Naive thymus-derived CD8-positive, alpha-beta T cell (primary cell): ENCODE data around the gene ABHD6. TPM values are rescaled to one million over a fixed set of nuclear protein-coding genes. Genes with fewer than 3 reads are reported as not detected.
"Not testable (repeated sequence)": the region's sequence is repeated elsewhere in the genome, so short reads cannot be mapped to it uniquely, and the experiment has no call there.

ENCODE experiments used
- ATAC-seq, 2 donors: fragments of 150-1000 bp; cut with Tn5 transposase in 1 of 2; sonication (Bioruptor Pico), chemical (Tn5 transposase) in 1 of 2; 1 replicate in 1 of 2; 2 replicates in 1 of 2; pipeline ENCODE4 v1.10.0; 2021; ENCODE audit warnings: mild to moderate bottlenecking in 2 of 2, moderate library complexity in 2 of 2
- POLR2A ChIA-PET: fragments of 350-600 bp; sonication (Branson Sonifier 250); formaldehyde crosslinking; loops from one replicate; lab custom pipeline; 2021; ENCODE audit warnings: antibody characterized with exemption; lab: Charles Lee
- DNase-seq, 10 donors: peaks; one replicate each; pipeline versions ENCODE4 v3.0.0 to v3.0.0-alpha.2; 2020 to 2022
- H3K27ac Mint-ChIP-seq, 10 donors: one replicate each; pipeline ENCODE4 v1.8.0; 2020 to 2022; ENCODE audit warnings: mild to moderate bottlenecking in 10 of 10, mixed read lengths in 10 of 10, moderate library complexity in 4 of 10, inconsistent platforms in 1 of 10
- H3K27me3 Mint-ChIP-seq, 5 donors: one replicate each; pipeline ENCODE4 v1.8.0; 2021 to 2022; ENCODE audit warnings: mixed read lengths in 5 of 5
- H3K36me3 Mint-ChIP-seq, 3 donors: one replicate each; pipeline ENCODE4 v1.8.0; 2020 to 2022; ENCODE audit warnings: mixed read lengths in 3 of 3, mild to moderate bottlenecking in 2 of 3, inconsistent platforms in 1 of 3
- H3K4me1 Mint-ChIP-seq, 4 donors: one replicate each; pipeline ENCODE4 v1.8.0; 2021 to 2022; ENCODE audit warnings: mixed read lengths in 4 of 4
- H3K4me3 Mint-ChIP-seq, 10 donors: one replicate each; pipeline ENCODE4 v1.8.0; 2020 to 2022; ENCODE audit warnings: mild to moderate bottlenecking in 10 of 10, mixed read lengths in 10 of 10, moderate library complexity in 6 of 10, inconsistent platforms in 1 of 10
- H3K9me3 Mint-ChIP-seq, 9 donors: one replicate each; pipeline ENCODE4 v1.8.0; 2020 to 2022; ENCODE audit warnings: mixed read lengths in 9 of 9, mild to moderate bottlenecking in 3 of 9, inconsistent platforms in 1 of 9, moderate library complexity in 1 of 9
- polyA plus RNA-seq, 3 donors: library from polyadenylated mRNA; unstranded; fragments of 300-500 nt; fragmentation: Illumina TruSeq; gene quantifications; one replicate each; pipeline ENCODE4 v1.2.3, GENCODE V29; 2021
- total RNA-seq, 8 experiments: library from RNA in 2 of 8; stranded (reverse) in 2 of 8; gene quantifications; one replicate each; pipeline ENCODE4 v1.2.3 and lab custom pipeline; 2021 to 2026

The ABHD6 gene
- total and polyA plus RNA-seq, 5 experiments from 2014 or later = 4.4 to 6.1 (median 6.0) TPM

DNA sequence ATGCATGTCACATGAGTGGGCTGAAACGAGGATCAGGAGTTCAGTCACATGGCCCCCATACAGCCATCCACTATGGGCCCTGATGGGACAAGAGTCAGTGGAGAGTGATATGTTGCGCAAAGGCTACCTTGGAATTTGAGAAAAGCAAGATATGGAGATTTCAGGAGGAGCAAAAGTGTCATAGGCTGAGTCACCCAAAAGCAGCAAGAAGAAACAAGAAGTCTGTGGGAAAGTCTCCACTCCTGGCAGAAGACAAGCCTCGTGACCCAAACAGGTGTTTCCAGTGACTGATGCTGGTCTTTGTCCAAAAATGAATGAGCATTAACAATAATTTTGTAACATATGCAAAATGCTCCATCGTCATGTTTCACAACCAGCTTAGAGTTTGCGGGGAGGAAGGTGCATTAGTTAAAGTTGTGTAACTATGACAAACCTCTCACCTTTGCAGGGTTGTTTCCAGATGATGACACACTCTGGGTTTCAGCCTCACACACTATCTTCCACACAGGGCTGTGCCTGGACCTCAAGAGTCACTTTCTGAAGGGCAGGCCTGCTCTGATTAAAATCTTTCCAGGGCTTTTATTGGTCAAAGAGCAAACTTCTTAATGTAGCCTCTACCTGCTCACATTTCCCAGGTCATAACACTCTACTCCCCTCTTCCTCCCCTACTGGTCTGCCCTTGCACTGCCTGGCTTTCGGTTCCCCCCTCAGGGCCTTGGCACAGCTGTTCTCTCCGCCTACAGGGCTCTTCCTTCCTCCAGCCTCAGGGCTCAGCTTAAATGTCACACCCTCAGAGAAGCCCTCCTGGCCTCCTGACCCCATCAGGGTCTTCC, 22.9 kb upstream of the ABHD6 start:
- peaks cover 5 to 45% (median 10%) of the 10 kb centered on the region in 4 donors for H3K4me1 Mint-ChIP-seq
- H3K27me3 Mint-ChIP-seq = peaks cover 0 to 5% (median 2%) of the 10 kb centered on the region in 5 donors
- H3K9me3 Mint-ChIP-seq = no peaks in the 10 kb centered on the region
- H3K36me3 Mint-ChIP-seq = no peaks in the 10 kb centered on the region
- DNase-seq = no peak
- H3K27ac Mint-ChIP-seq = peak overlapping the region in 3 of 10 donors; percentile 20 to 58 (median 57)
- peak overlapping the region in 1 of 10 donors; percentile 34 for H3K4me3 Mint-ChIP-seq
- POLR2A ChIA-PET = interaction anchor here (0.7 kb wide), 1 partner anchor 37 kb away, joined by 8 read pairs; no protein-coding TSS in a partner anchor
- ATAC-seq = peak; percentile 49 to 67

GRCh38 chr3:58215317-58216025, 22.1 kb upstream of the ABHD6 start:
- H3K4me3 Mint-ChIP-seq = peak overlapping the region in 1 of 10 donors; percentile 34
- DNase-seq = no peak

GRCh38 chr3:58216496-58217195, 20.9 kb upstream of the ABHD6 start:
- H3K27ac Mint-ChIP-seq = peak overlapping the region in 1 of 10 donors; percentile 0
- no peak for ATAC-seq
- H3K9me3 Mint-ChIP-seq = no peaks in the 10 kb centered on the region
- no peak overlapping the region for H3K4me3 Mint-ChIP-seq
- peaks cover 0 to 4% (median 0%) of the 10 kb centered on the region in 5 donors for H3K27me3 Mint-ChIP-seq
- POLR2A ChIA-PET = interaction anchor here (0.7 kb wide), 1 partner anchor 203 kb away, joined by 4 read pairs; no protein-coding TSS in a partner anchor
- H3K4me1 Mint-ChIP-seq = peaks cover 5 to 42% (median 10%) of the 10 kb centered on the region in 4 donors
- H3K36me3 Mint-ChIP-seq = no peaks in the 10 kb centered on the region
- no peak for DNase-seq

More at GRCh38 chr3:58215317-58216025, 22.1 kb upstream of the ABHD6 start:
- Mint-ChIP-seq H3K4me1 (peaks cover 5 to 42% (median 10%) of the 10 kb centered on the region in 4 donors), H3K27ac (peak overlapping the region in 3 of 10 donors; percentile 20 to 58 (median 57)), H3K27me3 (peaks cover 0 to 4% (median 0%) of the 10 kb centered on the region in 5 donors), H3K36me3 (no peaks in the 10 kb centered on the region), H3K9me3 (no peaks in the 10 kb centered on the region)
- no peak for ATAC-seq
- POLR2A ChIA-PET = interaction anchor here (0.7 kb wide), 1 partner anchor 37 kb away, joined by 8 read pairs; no protein-coding TSS in a partner anchor

DNA sequence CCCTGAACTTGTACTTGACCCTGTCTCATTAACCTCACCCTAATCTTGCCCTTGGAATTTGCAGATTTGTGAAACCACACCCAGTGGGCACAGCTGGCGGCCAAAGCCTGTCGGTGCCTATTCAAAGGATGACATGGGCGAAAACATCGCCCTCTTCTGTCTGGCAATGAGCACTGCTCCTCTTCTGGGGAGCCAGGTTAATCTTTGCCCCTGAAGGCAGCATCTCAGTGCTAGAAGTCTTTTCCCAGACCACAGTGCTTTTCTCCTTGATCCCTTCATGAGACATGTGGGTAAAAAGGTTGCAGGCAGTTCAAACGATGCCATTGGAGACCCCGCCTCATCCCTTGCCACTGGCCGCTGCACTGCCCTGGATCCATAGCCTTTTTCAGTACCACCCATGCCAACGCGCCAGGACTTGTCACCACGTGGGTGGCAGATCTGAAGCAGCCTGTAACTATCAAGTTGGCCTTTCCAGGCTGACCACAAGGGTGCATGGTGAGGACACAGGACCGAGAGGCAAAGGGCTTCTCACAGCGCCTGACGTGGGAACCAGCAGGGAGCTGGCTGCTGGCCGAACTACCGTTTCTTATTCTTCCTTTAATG, 20.3 kb upstream of the ABHD6 start:
- POLR2A ChIA-PET = interaction anchor here (0.7 kb wide), 1 partner anchor 204 kb away, joined by 4 read pairs; no protein-coding TSS in a partner anchor
- Mint-ChIP-seq H3K27me3 (peaks cover 0 to 4% (median 0%) of the 10 kb centered on the region in 5 donors), H3K9me3 (no peaks in the 10 kb centered on the region), H3K4me3 (peak overlapping the region in 7 of 10 donors; percentile 8 to 61 (median 50)), H3K4me1 (peaks cover 5 to 42% (median 10%) of the 10 kb centered on the region in 4 donors), H3K27ac (peak overlapping the region in 1 of 10 donors; percentile 0), H3K36me3 (no peaks in the 10 kb centered on the region)
- peak; percentile 35 to 76 (median 59) for DNase-seq
- peak; percentile 94 to 95 for ATAC-seq

GRCh38 chr3:58218904-58219303, 18.7 kb upstream of the ABHD6 start:
- peak overlapping the region in 1 of 10 donors; percentile 14 for H3K27ac Mint-ChIP-seq

DNA sequence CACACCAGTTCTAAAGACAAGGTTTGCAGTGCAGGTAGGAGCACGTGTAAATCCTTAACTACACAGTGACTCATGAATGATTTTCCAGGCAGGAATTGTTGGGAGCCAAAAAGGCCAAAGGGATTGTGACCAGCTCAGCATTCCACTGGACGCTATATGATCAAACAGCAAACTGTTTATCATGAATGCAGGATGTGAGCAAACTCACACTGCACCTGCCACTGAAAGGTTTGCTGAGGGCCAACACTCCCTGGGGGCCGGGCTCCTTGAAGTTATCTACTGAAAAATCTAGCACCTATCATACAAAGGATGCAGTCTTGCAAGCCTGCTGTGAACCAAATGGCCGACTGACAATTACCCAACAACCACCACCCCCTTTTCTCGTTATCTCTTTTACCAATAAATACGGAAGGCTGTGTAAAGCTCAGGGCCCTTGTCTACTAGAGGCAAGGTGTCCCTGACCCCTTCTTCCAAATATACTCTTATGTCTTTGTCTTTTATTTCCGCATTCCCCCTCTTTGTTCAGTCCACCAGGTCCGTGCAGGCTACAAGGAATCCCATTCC, 15.3 kb upstream of the ABHD6 start:
- peak overlapping the region in 1 of 10 donors; percentile 15 for H3K27ac Mint-ChIP-seq
- no peaks in the 10 kb centered on the region for H3K36me3 Mint-ChIP-seq
- H3K9me3 Mint-ChIP-seq = no peaks in the 10 kb centered on the region
- no peak for DNase-seq
- no peak for ATAC-seq
- no peak overlapping the region for H3K4me3 Mint-ChIP-seq
- peaks cover 0 to 2% (median 0%) of the 10 kb centered on the region in 5 donors for H3K27me3 Mint-ChIP-seq
- POLR2A ChIA-PET = interaction anchor here (0.6 kb wide), 1 partner anchor 198 kb away, joined by 3 read pairs; no protein-coding TSS in a partner anchor
- peaks cover 0 to 13% (median 4%) of the 10 kb centered on the region in 4 donors for H3K4me1 Mint-ChIP-seq

More at GRCh38 chr3:58218904-58219303, 18.7 kb upstream of the ABHD6 start:
- DNase-seq (no peak), ATAC-seq (no peak)
- H3K27me3 Mint-ChIP-seq = peaks cover 0 to 4% (median 0%) of the 10 kb centered on the region in 5 donors
- no peaks in the 10 kb centered on the region for H3K36me3 Mint-ChIP-seq
- no peaks in the 10 kb centered on the region for H3K9me3 Mint-ChIP-seq
- no peak overlapping the region for H3K4me3 Mint-ChIP-seq
- POLR2A ChIA-PET = no interaction called here
- H3K4me1 Mint-ChIP-seq = peaks cover 5 to 42% (median 10%) of the 10 kb centered on the region in 4 donors

DNA sequence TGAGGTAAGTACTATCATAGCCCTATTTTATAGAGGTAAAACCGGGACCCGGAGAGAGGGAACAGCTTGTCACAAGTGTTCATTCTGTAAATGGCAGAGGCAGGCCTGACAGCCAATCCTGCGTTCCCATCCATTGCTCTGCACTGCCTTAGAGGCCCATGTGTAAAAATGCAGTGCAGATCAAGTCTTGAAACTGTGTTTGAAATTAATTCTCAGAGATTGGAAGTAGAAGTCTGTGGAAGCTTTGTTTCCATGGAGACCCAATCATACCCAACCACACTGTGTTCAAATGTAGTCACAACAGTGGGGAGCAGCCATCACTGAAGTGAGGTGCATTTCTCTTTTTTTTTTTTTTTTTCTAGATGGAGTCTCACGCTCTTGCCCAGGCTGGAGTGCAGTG, 13.7 kb upstream of the ABHD6 start:
- Mint-ChIP-seq H3K9me3 (no peaks in the 10 kb centered on the region), H3K4me3 (no peak overlapping the region), H3K36me3 (no peaks in the 10 kb centered on the region), H3K4me1 (peaks cover 0 to 4% (median 0%) of the 10 kb centered on the region in 4 donors), H3K27me3 (peaks cover 0 to 4% (median 0%) of the 10 kb centered on the region in 5 donors), H3K27ac (no peak overlapping the region)
- ATAC-seq (no peak), DNase-seq (no peak)
- POLR2A ChIA-PET = no interaction called here

DNA sequence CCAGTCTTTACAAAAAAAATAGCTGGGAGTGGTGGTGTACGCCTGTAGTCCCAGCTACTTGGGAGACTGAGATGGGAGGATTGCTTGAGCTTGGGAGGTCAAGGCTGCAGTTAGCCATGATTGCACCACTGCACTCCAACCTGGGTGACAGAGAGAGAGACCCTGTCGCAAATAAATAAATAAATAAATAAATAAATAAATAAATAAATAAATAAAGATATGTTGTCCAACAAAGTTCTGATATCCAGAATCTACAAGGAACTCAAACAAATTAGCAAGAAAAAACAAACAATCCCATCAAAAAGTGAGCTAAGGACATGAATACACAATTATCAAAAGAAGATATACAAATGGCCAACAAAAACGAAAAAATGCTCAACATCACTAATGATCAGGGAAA, 9.7 kb upstream of the ABHD6 start:
- H3K4me3 Mint-ChIP-seq, POLR2A ChIA-PET, ATAC-seq, H3K36me3 Mint-ChIP-seq, DNase-seq, H3K9me3 Mint-ChIP-seq, H3K4me1 Mint-ChIP-seq, H3K27ac Mint-ChIP-seq: not testable (repeated sequence)
- peaks cover 9 to 19% (median 13%) of the 10 kb centered on the region in 5 donors for H3K27me3 Mint-ChIP-seq

- Mint-ChIP-seq H3K36me3 (no peaks in the 10 kb centered on the region), H3K27me3 (peaks cover 9 to 20% (median 13%) of the 10 kb centered on the region in 5 donors), H3K4me3 (no peak overlapping the region), H3K27ac (no peak overlapping the region), H3K9me3 (no peaks in the 10 kb centered on the region), H3K4me1 (peaks cover 0 to 14% (median 0%) of the 10 kb centered on the region in 4 donors)
- POLR2A ChIA-PET = no interaction called here
- no peak for DNase-seq
- no peak for ATAC-seq
These were observed 6.6 kb upstream of the ABHD6 start for GRCh38 chr3:58230876-58231552.

DNA sequence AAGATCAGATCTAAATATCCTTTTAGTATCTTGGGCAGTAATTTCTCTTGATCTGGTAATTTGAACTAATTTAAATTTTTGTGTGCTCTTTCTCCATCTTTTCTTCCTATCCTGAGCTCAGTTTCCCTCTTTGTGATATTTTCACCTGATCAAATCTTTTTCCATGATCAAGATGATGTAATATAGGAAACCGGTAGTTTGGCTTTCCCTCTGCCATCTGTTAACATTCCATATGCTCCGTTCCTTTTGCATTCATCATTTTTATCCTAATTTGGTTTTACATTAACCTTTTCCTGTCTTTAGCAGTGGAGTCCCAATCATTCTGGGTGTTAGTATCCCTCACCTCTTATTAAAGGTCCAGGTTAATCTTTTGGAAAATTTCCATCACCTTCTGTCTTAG, 5.9 kb upstream of the ABHD6 start:
- H3K36me3 Mint-ChIP-seq = no peaks in the 10 kb centered on the region
- peaks cover 9 to 18% (median 13%) of the 10 kb centered on the region in 5 donors for H3K27me3 Mint-ChIP-seq
- no peak for ATAC-seq
- H3K4me3 Mint-ChIP-seq = no peak overlapping the region
- H3K9me3 Mint-ChIP-seq = no peaks in the 10 kb centered on the region
- DNase-seq = no peak
- H3K4me1 Mint-ChIP-seq = peaks cover 0 to 18% (median 4%) of the 10 kb centered on the region in 4 donors
- POLR2A ChIA-PET = no interaction called here
- H3K27ac Mint-ChIP-seq = no peak overlapping the region

DNA sequence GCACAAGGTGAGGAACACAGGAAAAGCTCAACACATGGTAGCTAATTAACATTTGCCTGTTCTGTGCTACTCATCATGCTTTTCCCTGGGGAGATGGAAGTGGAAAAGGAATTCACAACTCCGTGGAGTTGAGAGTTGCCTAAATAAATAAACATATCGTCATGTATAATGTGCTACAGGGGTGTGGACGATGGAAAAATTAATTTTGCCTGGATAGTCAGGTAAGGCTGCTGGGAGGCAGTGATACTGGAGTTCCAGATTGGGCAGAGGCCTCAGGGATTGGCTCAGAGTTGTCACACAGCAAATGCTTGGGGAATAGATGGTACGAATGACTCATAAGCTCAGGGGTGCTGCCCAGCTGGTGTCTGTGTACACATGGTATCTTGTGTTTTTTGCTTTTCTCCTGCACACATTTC, 3.1 kb upstream of the ABHD6 start:
- H3K27ac Mint-ChIP-seq = no peak overlapping the region
- DNase-seq (no peak), ATAC-seq (no peak)
- H3K4me1 Mint-ChIP-seq = peaks cover 2 to 31% (median 17%) of the 10 kb centered on the region in 4 donors
- POLR2A ChIA-PET = no interaction called here
- peaks cover 9 to 18% (median 13%) of the 10 kb centered on the region in 5 donors for H3K27me3 Mint-ChIP-seq
- no peaks in the 10 kb centered on the region for H3K9me3 Mint-ChIP-seq
- H3K36me3 Mint-ChIP-seq = no peaks in the 10 kb centered on the region
- no peak overlapping the region for H3K4me3 Mint-ChIP-seq
